Epithelial cell of esophagus (primary cell): Measurements from ENCODE around the gene IL10RA.

Source experiments
- DNase-seq: peaks from one replicate; pipeline ENCODE4 v3.0.0; 2010; ENCODE audit warnings: low read depth
- H3K4me3 ChIP-seq: 2 replicates; pipeline ENCODE4 v1.5.1; 2011; ENCODE audit warnings: mild to moderate bottlenecking, low read length, control low read depth
- CTCF ChIP-seq: IDR thresholded peaks from 2 replicates; pipeline ENCODE4 v1.5.1; 2011; ENCODE audit warnings: low read depth, mild to moderate bottlenecking, low read length, control low read depth, inconsistent platforms; ENCODE audit not compliant: insufficient read depth; ENCODE audit errors: missing control alignments

IL10RA gene

GRCh38 chr11:117980720-117981119 is 5.5 kb upstream of the IL10RA start:
- TF ChIP-seq CTCF, result no peak

GRCh38 chr11:117983163-117983475 is 3.1 kb upstream of the IL10RA start:
- no peak for DNase-seq
- TF ChIP-seq CTCF, result no peak
- no peak overlapping the region for H3K4me3 ChIP-seq

More at GRCh38 chr11:117980720-117981119, 5.5 kb upstream of the IL10RA start:
- no peak overlapping the region for H3K4me3 ChIP-seq
- DNase-seq, result no peak

DNA sequence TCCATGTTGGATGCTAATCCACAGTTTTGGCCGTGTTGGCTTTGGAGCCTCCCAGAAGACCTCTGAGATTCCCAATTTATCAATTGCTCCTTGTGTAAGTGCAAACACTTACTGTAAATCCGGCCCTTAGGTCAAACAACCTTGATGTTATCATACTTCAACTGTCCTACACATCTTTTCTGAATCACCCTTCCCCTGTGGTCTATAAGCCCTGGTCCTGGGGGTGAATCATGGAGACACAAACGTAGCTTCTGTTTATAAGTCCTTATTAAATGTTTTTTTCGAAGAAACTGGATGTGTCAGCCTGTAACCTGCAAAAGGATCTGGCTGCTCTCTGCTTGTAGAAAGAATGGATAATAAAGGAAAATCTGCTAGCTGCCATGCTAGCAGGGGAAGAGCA is 1.7 kb upstream of the IL10RA start:
- H3K4me3 ChIP-seq, result no peak overlapping the region
- no peak for TF ChIP-seq CTCF
- DNase-seq, result no peak

- DNase-seq, result peak; percentile 27
- no peak overlapping the region for H3K4me3 ChIP-seq
- no peak for TF ChIP-seq CTCF
Observed at GRCh38 chr11:117986981-117987574, 884 bp downstream of the IL10RA start.

- no peak for DNase-seq
- TF ChIP-seq CTCF, result no peak
- no peak overlapping the region for H3K4me3 ChIP-seq
Observed at GRCh38 chr11:117989351-117990102, 3.3 kb downstream of the IL10RA start.

- no peak for DNase-seq
- no peak overlapping the region for H3K4me3 ChIP-seq
- TF ChIP-seq CTCF, result no peak
Observed at GRCh38 chr11:117992136-117992535, 5.9 kb downstream of the IL10RA start.

GRCh38 chr11:117992620-117993019 is 6.4 kb downstream of the IL10RA start:
- no peak for TF ChIP-seq CTCF
- DNase-seq, result no peak
- H3K4me3 ChIP-seq, result no peak overlapping the region
